ENCODE results near the gene SEMA3G.

- TF ChIP-seq CTCF (conservative IDR thresholded peaks at IDR 0.05; ENCODE audit: low read length) (no peak), EZH2phosphoT487 (IDR thresholded peaks at IDR 0.05; ENCODE audit: borderline replicate concordance) (no peak)
Observed at GRCh38 chr3:52406231-52406661, 38.7 kb downstream of the SEMA3G start.

All from Loucy (cell line).